ENCODE data around the gene PDCD5. TPM values are rescaled to one million over a fixed set of nuclear protein-coding genes. Genes with fewer than 3 reads are reported as not detected.

Gene PDCD5
- total RNA-seq, 1 experiment from 2014 or later, result 118 TPM

- Histone ChIP-seq H3K4me1 (ENCODE audit: insufficient read depth, low read length) (no peaks in the 10 kb centered on the region), H2AK5ac (ENCODE audit: insufficient read length, low read length) (no peak overlapping the region), H2BK20ac (ENCODE audit: low read depth, low read length, poor library complexity, severe bottlenecking) (no peak overlapping the region), H3K56ac (ENCODE audit: insufficient read length, low read depth, low read length) (no peak overlapping the region), H3K14ac (ENCODE audit: insufficient read depth, low read length) (no peak overlapping the region; the same call in 1 of the 2 replicates), H4K91ac (ENCODE audit: insufficient read length, low read depth, low read length) (no peak overlapping the region), H3K4me2 (ENCODE audit: insufficient read depth, insufficient read length, low read length) (no peak overlapping the region), H2AFZ (ENCODE audit: low read length) (no peak overlapping the region), H2BK15ac (ENCODE audit: low read depth, low read length) (no peak overlapping the region), H2BK120ac (ENCODE audit: low read depth, low read length, poor library complexity, severe bottlenecking) (no peak overlapping the region), H3K23me2 (ENCODE audit: insufficient read length, low read depth, low read length, poor library complexity, severe bottlenecking) (no peaks in the 10 kb centered on the region), H3K4ac (ENCODE audit: low read depth, low read length) (no peak overlapping the region), H3K9ac (ENCODE audit: extremely low read depth, insufficient read length, low read length) (no peak overlapping the region), H3K79me1 (ENCODE audit: insufficient read depth, low read depth, low read length, poor library complexity, severe bottlenecking) (no peaks in the 10 kb centered on the region), H2BK5ac (ENCODE audit: insufficient read length, low read length) (no peak overlapping the region), H3K27ac (ENCODE audit: insufficient read length, low read depth, low read length) (no peak overlapping the region), H3K18ac (ENCODE audit: insufficient read length, low read depth, low read length) (no peak overlapping the region), H4K5ac (ENCODE audit: insufficient read length, low read depth, low read length) (no peak overlapping the region), H3K23ac (ENCODE audit: insufficient read length, low read depth, low read length) (no peak overlapping the region), H4K8ac (replicated peaks; ENCODE audit: insufficient read length, low read depth, low read length) (no peak overlapping the region), H3K79me2 (ENCODE audit: insufficient read depth, low read length) (no peaks in the 10 kb centered on the region), H3K27me3 (ENCODE audit: insufficient read depth, low read length) (no peaks in the 10 kb centered on the region), H2BK12ac (ENCODE audit: insufficient read length, low read depth, low read length) (no peak overlapping the region), H3T11ph (ENCODE audit: low read length) (no peak overlapping the region), H3K9me3 (ENCODE audit: control insufficient read depth, low read depth, low read length) (no peaks in the 10 kb centered on the region), H4K20me1 (ENCODE audit: control insufficient read depth, insufficient read depth, insufficient read length) (no peaks in the 10 kb centered on the region)
- Mint-ChIP-seq H3K9me3 (no peaks in the 10 kb centered on the region), H3K4me3 (no peak overlapping the region), H3K4me1 (no peaks in the 10 kb centered on the region), H3K27me3 (ENCODE audit: low read depth) (no peaks in the 10 kb centered on the region), H3K36me3 (ENCODE audit: insufficient read depth in 1 of 3, low read depth in 3 of 3) (peaks cover 31 to 75% (median 70%) of the 10 kb centered on the region in 3 experiments), H3K27ac (no peak overlapping the region)
- TF ChIP-seq CTCF (conservative IDR thresholded peaks at IDR 0.05), result no peak
- DNase-seq, result no peak
- WGBS (ENCODE audit: extremely low coverage, insufficient read length, low lambda C conversion rate), result no CpG with 5 or more reads among the region's 23 CpGs
These were observed 38.2 kb downstream of the PDCD5 start for GRCh38 chr19:32619051-32619685.
